Stimulated activated CD4-positive, alpha-beta T cell treated with anti-CD3 and anti-CD28 coated beads, Interleukin-15, amount 100 ng/mL, for 1 hour (primary cell): ENCODE measurements around the gene RBM20.
A peak's percentile ranks its signal among the peaks of the same experiment; 100 is the strongest.

ENCODE experiments used
- DNase-seq, 2 donors: peaks; one replicate each; pipeline ENCODE4 v3.0.0-alpha.2; 2020; ENCODE audit warnings: low read depth in 1 of 2, low spot score in 1 of 2

The RBM20 gene

GRCh38 chr10:110730345-110731050, 86.4 kb downstream of the RBM20 start:
- DNase-seq: no peak

GRCh38 chr10:110733218-110733952, 89.2 kb downstream of the RBM20 start:
- no peak for DNase-seq

- no peak for DNase-seq
Observed at GRCh38 chr10:110735620-110736027, 91.5 kb downstream of the RBM20 start.

- no peak for DNase-seq
Observed at GRCh38 chr10:110737886-110738634, 93.9 kb downstream of the RBM20 start.

GRCh38 chr10:110739811-110740271, 95.7 kb downstream of the RBM20 start:
- DNase-seq: peak in 1 of 2 donors; percentile 7

- no peak for DNase-seq
Observed at GRCh38 chr10:110742801-110743200, 98.7 kb downstream of the RBM20 start.

GRCh38 chr10:110744782-110745181, 100.6 kb downstream of the RBM20 start:
- DNase-seq: no peak

- peak in 1 of 2 donors; percentile 12 for DNase-seq
Observed at GRCh38 chr10:110746254-110746826, 102.2 kb downstream of the RBM20 start.

- no peak for DNase-seq
Observed at GRCh38 chr10:110746969-110747608, 103.0 kb downstream of the RBM20 start.

GRCh38 chr10:110747609-110748464, 103.7 kb downstream of the RBM20 start:
- DNase-seq: no peak

GRCh38 chr10:110748970-110749369, 104.8 kb downstream of the RBM20 start:
- no peak for DNase-seq

GRCh38 chr10:110750931-110751330, 106.8 kb downstream of the RBM20 start:
- DNase-seq: no peak

GRCh38 chr10:110751850-110752249, 107.7 kb downstream of the RBM20 start:
- DNase-seq: no peak

GRCh38 chr10:110753462-110753861, 109.3 kb downstream of the RBM20 start:
- DNase-seq: no peak

- DNase-seq: no peak
Observed at GRCh38 chr10:110754375-110755105, 110.4 kb downstream of the RBM20 start.

GRCh38 chr10:110755781-110756180, 111.6 kb downstream of the RBM20 start:
- DNase-seq: no peak

GRCh38 chr10:110756876-110757275, 112.7 kb downstream of the RBM20 start:
- no peak for DNase-seq

GRCh38 chr10:110757586-110757985, 113.5 kb downstream of the RBM20 start:
- no peak for DNase-seq

- DNase-seq: no peak
Observed at GRCh38 chr10:110758128-110758765, 114.1 kb downstream of the RBM20 start.
